Thyroid gland (tissue), 4 donors: ENCODE measurements around the gene TACR1.

ENCODE experiments used
- CTCF ChIP-seq, 6 experiments: fragments of 200-600 bp in 3 of 6; fragments of 450-650 bp in 3 of 6; sonication (generic) in 3 of 6; IDR thresholded peaks; one replicate each; pipeline ENCODE4 v1.5.1; 2016 to 2019; ENCODE audit warnings: antibody characterized with exemption in 6 of 6, mild to moderate bottlenecking in 2 of 6, inconsistent platforms in 1 of 6, moderate library complexity in 1 of 6
- POLR2A ChIP-seq, 2 donors: fragments of 450-650 bp; IDR thresholded peaks; one replicate each; pipeline ENCODE4 v1.6.1; 2017; ENCODE audit warnings: antibody characterized with exemption in 2 of 2, mild to moderate bottlenecking in 2 of 2, moderate library complexity in 1 of 2

- no peak for TF ChIP-seq CTCF (IDR thresholded peaks at IDR 0.05)
- TF ChIP-seq POLR2A (IDR thresholded peaks at IDR 0.05), result no peak
These were observed 24.8 kb downstream of the TACR1 start for GRCh38 chr2:75174519-75174918.
